Gastrocnemius medialis (tissue), 4 donors: ENCODE measurements around the gene KDM6B. TPM values are rescaled to one million over a fixed set of nuclear protein-coding genes. Genes with fewer than 3 reads are reported as not detected.

Experiments
- ATAC-seq, 2 donors: fragments of 150-250 bp; one replicate each; pipeline ENCODE4 v1.9.1; 2016
- DNase-seq, 2 donors: peaks; one replicate each; pipeline ENCODE4 v3.0.0-alpha.2; 2019
- H3K27ac ChIP-seq, 4 donors: fragments of 200-600 bp; sonication (generic); 1 replicate in 1 of 4; 2 replicates in 3 of 4; pipeline ENCODE4 v1.5.1; 2016 to 2018; ENCODE audit warnings: mild to moderate bottlenecking in 2 of 4, moderate library complexity in 1 of 4
- H3K27me3 ChIP-seq, 3 donors: fragments of 200-600 bp; sonication (generic) in 2 of 3; 1 replicate in 1 of 3; 2 replicates in 2 of 3; pipeline versions ENCODE4 v1.5.1 to v1.6.0; 2016 to 2019; ENCODE audit warnings: mild to moderate bottlenecking in 1 of 3, moderate library complexity in 1 of 3
- H3K36me3 ChIP-seq, 2 donors: fragments of 200-600 bp; sonication (generic) in 1 of 2; one replicate each; pipeline ENCODE4 v1.5.1; 2017 to 2018
- H3K4me1 ChIP-seq, 2 donors: fragments of 200-600 bp; sonication (generic) in 1 of 2; one replicate each; pipeline ENCODE4 v1.5.1; 2016 to 2017; ENCODE audit warnings: mild to moderate bottlenecking in 2 of 2
- H3K4me3 ChIP-seq, 4 donors: fragments of 200-600 bp; sonication (generic) in 3 of 4; 1 replicate in 1 of 4; 2 replicates in 3 of 4; pipeline ENCODE4 v1.5.1; 2016 to 2019; ENCODE audit warnings: mild to moderate bottlenecking in 2 of 4
- H3K9me3 ChIP-seq, 3 donors: fragments of 200-600 bp; sonication (generic) in 2 of 3; 1 replicate in 1 of 3; 2 replicates in 2 of 3; pipeline ENCODE4 v1.5.1; 2016 to 2019
- POLR2A ChIP-seq, 2 donors: fragments of 450-650 bp; IDR thresholded peaks; one replicate each; pipeline ENCODE4 v1.6.1; 2017; ENCODE audit warnings: antibody characterized with exemption in 2 of 2, mild to moderate bottlenecking in 2 of 2, moderate library complexity in 2 of 2
- in situ Hi-C, 4 donors: fragments of 200-750 bp; cut with MboI; loops; one replicate each; pipeline versions ENCODE4 v1.15.0 to v1.8.0; 2017; ENCODE audit warnings: low sequenced_read_pairs in 4 of 4
- intact Hi-C: fragments of 100-400 bp; cut with DNase I; formaldehyde crosslinking; loops from one replicate; pipeline ENCODE4 v1.15.1; 2023; ENCODE audit warnings: low total_unique reads
- total RNA-seq, 4 donors: library from RNA; depleted of rRNA; stranded (reverse); fragments of >200 nt; gene quantifications; one replicate each; pipeline versions ENCODE4 v1.1.0 to v1.2.3, GENCODE V29; 2016
- TF ChIP-seq, protein P1 (sequence below), 5 experiments: fragments of 450-650 bp in 3 of 5; fragments of 200-600 bp in 2 of 5; sonication (generic) in 2 of 5; IDR thresholded peaks in 4 of 5; conservative IDR thresholded peaks in 1 of 5; 1 replicate in 4 of 5; 2 replicates in 1 of 5; pipeline ENCODE4 v1.5.1; 2016 to 2019; ENCODE audit warnings: antibody characterized with exemption in 5 of 5, mild to moderate bottlenecking in 3 of 5, moderate library complexity in 3 of 5

Gene KDM6B
- total RNA-seq, 4 donors from 2014 or later: 1.9 to 8.2 (median 4.4) TPM

DNA sequence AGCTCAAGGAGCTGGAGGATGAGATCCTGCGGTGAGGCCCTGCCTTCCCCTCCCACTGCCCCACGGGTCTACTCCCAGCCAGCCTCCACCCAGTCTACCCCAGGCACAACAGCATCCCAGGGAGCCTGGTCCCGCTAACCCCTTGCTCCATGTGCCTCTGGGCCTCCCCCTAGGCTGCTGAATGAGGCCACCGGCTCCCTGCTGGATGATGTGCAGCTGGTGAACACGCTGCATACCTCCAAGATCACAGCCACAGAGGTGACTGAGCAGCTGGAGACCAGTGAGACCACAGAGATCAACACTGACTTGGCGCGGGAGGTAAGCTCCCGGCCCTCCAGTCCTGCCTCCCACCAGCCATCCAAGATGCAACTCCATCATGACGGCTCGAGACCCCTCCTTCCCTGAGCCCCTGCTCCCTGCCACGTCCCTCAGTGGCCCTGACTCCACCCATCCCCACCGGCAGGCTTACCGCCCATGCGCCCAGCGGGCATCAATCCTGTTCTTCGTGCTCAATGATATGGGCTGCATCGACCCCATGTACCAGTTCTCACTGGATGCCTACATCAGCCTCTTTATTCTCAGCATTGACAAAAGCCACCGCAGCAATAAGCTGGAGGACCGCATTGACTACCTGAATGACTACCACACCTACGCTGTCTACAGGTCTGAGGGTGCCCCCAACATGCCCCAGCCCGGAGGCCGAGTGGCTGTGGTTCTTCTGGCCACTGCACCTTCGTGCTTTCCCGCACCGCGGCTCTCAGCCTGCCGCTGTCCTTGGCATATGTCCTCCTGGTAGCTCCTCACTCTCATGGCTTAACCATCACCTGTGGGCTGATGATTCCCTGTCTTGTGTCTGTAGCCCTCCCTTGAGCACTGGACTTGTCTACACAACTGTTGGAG is 15.0 kb upstream of the KDM6B start:
- no peak for ATAC-seq
- Histone ChIP-seq H3K4me1 (no peaks in the 10 kb centered on the region), H3K36me3 (no peaks in the 10 kb centered on the region), H3K27me3 (no peaks in the 10 kb centered on the region), H3K9me3 (no peaks in the 10 kb centered on the region), H3K27ac (no peak overlapping the region), H3K4me3 (no peak overlapping the region)
- TF ChIP-seq, protein P1, sequence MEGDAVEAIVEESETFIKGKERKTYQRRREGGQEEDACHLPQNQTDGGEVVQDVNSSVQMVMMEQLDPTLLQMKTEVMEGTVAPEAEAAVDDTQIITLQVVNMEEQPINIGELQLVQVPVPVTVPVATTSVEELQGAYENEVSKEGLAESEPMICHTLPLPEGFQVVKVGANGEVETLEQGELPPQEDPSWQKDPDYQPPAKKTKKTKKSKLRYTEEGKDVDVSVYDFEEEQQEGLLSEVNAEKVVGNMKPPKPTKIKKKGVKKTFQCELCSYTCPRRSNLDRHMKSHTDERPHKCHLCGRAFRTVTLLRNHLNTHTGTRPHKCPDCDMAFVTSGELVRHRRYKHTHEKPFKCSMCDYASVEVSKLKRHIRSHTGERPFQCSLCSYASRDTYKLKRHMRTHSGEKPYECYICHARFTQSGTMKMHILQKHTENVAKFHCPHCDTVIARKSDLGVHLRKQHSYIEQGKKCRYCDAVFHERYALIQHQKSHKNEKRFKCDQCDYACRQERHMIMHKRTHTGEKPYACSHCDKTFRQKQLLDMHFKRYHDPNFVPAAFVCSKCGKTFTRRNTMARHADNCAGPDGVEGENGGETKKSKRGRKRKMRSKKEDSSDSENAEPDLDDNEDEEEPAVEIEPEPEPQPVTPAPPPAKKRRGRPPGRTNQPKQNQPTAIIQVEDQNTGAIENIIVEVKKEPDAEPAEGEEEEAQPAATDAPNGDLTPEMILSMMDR (IDR thresholded peaks at IDR 0.05 in 4 of 5, conservative IDR thresholded peaks at IDR 0.05 in 1 of 5): no peak
- TF ChIP-seq POLR2A (IDR thresholded peaks at IDR 0.05): no peak
- DNase-seq: no peak
- intact Hi-C loops: no loop called here
- in situ Hi-C loops: loop anchor here in 1 of 4 donors (10.0 kb wide), 1 partner anchor 64 kb away; no protein-coding TSS in a partner anchor

DNA sequence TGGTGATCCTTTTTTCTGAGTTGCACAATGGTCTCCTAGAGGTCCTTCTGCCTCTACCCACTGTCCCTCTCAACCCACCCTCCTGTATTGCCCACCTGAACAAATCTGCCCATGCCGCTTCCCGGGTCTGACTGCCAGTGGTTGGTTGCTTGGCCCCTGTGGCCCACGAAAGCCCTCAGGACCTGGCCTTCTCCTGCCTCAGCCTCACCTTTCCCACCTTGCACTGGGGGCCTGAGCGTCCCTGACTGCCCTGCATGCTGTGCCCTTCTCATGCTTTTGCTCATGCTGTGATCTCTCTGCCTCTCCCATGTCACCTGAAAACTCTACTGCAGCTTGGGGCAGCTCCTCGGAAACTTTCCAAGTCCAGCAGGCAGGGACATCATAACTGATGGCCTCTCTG is 13.8 kb upstream of the KDM6B start:
- no peaks in the 10 kb centered on the region for H3K4me1 ChIP-seq
- DNase-seq (no peak), ATAC-seq (no peak)
- H3K27me3 ChIP-seq: no peaks in the 10 kb centered on the region
- TF ChIP-seq, protein P1 (IDR thresholded peaks at IDR 0.05 in 4 of 5, conservative IDR thresholded peaks at IDR 0.05 in 1 of 5): no peak
- TF ChIP-seq POLR2A (IDR thresholded peaks at IDR 0.05): no peak
- no peaks in the 10 kb centered on the region for H3K36me3 ChIP-seq
- intact Hi-C loops (loop anchor here (5.0 kb wide), 1 partner anchor 78 kb away; no protein-coding TSS in a partner anchor), in situ Hi-C loops (no loop called here)
- H3K4me3 ChIP-seq: no peak overlapping the region
- no peaks in the 10 kb centered on the region for H3K9me3 ChIP-seq
- no peak overlapping the region for H3K27ac ChIP-seq

DNA sequence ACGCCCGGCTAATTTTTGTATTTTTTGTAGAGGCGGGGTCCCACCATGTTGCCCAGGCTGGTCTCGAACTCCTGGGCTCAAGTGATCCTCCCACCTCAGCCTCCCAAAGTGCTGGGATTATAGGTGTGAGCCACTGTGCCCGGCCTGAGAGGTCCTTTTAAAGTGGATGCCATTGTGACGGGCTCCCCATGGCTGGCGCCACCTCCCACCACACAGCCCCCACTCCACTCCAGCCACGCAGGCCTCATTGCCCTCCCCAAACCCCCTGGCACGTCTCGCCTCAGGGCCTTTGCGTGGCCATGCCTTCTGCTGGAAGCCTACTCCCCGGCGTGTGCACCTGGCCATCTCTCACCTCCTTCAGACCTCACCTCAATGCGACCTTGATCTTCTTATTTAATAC is 11.9 kb upstream of the KDM6B start:
- ATAC-seq: no peak
- no peak for DNase-seq
- TF ChIP-seq, protein P1 (IDR thresholded peaks at IDR 0.05 in 4 of 5, conservative IDR thresholded peaks at IDR 0.05 in 1 of 5): no peak
- TF ChIP-seq POLR2A (IDR thresholded peaks at IDR 0.05): no peak
- Histone ChIP-seq H3K4me1 (no peaks in the 10 kb centered on the region), H3K27me3 (no peaks in the 10 kb centered on the region), H3K4me3 (no peak overlapping the region), H3K9me3 (no peaks in the 10 kb centered on the region), H3K27ac (no peak overlapping the region), H3K36me3 (no peaks in the 10 kb centered on the region)
- in situ Hi-C loops: no loop called here
- intact Hi-C loops: loop anchor here (2.0 to 5.0 kb wide), 2 partner anchors 80 to 167 kb away; no protein-coding TSS in a partner anchor

DNA sequence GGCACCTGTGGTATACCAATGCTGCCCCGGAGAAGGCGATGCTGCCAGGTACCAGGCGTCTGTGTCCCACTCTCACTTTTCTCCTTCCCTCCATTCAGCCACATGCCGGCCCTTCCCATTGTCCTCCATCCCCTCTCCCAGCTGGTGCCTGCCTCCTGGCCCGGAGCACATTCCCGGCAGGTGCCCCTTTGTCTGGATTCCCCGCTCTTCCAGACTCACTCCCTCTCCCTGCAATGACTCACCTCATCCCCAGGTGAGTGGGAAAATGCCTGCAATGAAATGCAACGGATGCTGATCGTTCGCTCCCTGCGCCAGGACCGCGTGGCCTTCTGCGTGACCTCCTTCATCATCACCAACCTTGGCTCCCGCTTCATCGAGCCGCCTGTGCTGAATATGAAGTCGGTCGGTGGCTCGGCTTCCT is 10.4 kb upstream of the KDM6B start:
- intact Hi-C loops (loop anchor here (1.0 to 5.0 kb wide), 3 partner anchors 28 to 165 kb away; no protein-coding TSS in a partner anchor), in situ Hi-C loops (no loop called here)
- ATAC-seq: no peak
- Histone ChIP-seq H3K4me3 (no peak overlapping the region), H3K36me3 (no peaks in the 10 kb centered on the region), H3K27me3 (no peaks in the 10 kb centered on the region), H3K4me1 (no peaks in the 10 kb centered on the region), H3K9me3 (no peaks in the 10 kb centered on the region), H3K27ac (no peak overlapping the region)
- no peak for DNase-seq
- TF ChIP-seq, protein P1 (IDR thresholded peaks at IDR 0.05 in 4 of 5, conservative IDR thresholded peaks at IDR 0.05 in 1 of 5): no peak
- no peak for TF ChIP-seq POLR2A (IDR thresholded peaks at IDR 0.05)
